Measurements from ENCODE around the gene CLDN2.

Gene CLDN2

GRCh38 chrX:106928227-106928626, 8.0 kb downstream of the CLDN2 start:
- CTCF ChIA-PET: no interaction called here

GRCh38 chrX:106931831-106932491, 11.8 kb downstream of the CLDN2 start:
- POLR2A ChIA-PET: no interaction called here
- TF ChIP-seq ZNF341 (tag by site-specific recombination; IDR thresholded peaks at IDR 0.05; ENCODE audit: low read depth): no peak
- TF ChIP-seq ZNF610 (tag by site-specific recombination; IDR thresholded peaks at IDR 0.05; ENCODE audit: borderline replicate concordance): no peak
- TF ChIP-seq ZSCAN5A (tag by site-specific recombination; IDR thresholded peaks at IDR 0.05): no peak
- TF ChIP-seq, protein P1, sequence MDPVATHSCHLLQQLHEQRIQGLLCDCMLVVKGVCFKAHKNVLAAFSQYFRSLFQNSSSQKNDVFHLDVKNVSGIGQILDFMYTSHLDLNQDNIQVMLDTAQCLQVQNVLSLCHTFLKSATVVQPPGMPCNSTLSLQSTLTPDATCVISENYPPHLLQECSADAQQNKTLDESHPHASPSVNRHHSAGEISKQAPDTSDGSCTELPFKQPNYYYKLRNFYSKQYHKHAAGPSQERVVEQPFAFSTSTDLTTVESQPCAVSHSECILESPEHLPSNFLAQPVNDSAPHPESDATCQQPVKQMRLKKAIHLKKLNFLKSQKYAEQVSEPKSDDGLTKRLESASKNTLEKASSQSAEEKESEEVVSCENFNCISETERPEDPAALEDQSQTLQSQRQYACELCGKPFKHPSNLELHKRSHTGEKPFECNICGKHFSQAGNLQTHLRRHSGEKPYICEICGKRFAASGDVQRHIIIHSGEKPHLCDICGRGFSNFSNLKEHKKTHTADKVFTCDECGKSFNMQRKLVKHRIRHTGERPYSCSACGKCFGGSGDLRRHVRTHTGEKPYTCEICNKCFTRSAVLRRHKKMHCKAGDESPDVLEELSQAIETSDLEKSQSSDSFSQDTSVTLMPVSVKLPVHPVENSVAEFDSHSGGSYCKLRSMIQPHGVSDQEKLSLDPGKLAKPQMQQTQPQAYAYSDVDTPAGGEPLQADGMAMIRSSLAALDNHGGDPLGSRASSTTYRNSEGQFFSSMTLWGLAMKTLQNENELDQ (tag by site-specific recombination; IDR thresholded peaks at IDR 0.05; ENCODE audit: low read depth): no peak
- TF ChIP-seq ZNF837 (tag by site-specific recombination; IDR thresholded peaks at IDR 0.05): no peak
- TF ChIP-seq MYNN (tag by site-specific recombination; IDR thresholded peaks at IDR 0.05; ENCODE audit: borderline replicate concordance): no peak
- no peak for TF ChIP-seq ZNF302 (tag by site-specific recombination; IDR thresholded peaks at IDR 0.05; ENCODE audit: low read depth)
- no peak for TF ChIP-seq ZNF266 (tag by site-specific recombination; IDR thresholded peaks at IDR 0.05; ENCODE audit: low read depth)
- TF ChIP-seq HIC1 (tag by site-specific recombination; IDR thresholded peaks at IDR 0.05): no peak
- TF ChIP-seq ZNF138 (tag by site-specific recombination; IDR thresholded peaks at IDR 0.05; ENCODE audit: borderline replicate concordance): no peak
- TF ChIP-seq ZNF426 (tag by site-specific recombination; IDR thresholded peaks at IDR 0.05): no peak
- TF ChIP-seq PRDM1 (tag by site-specific recombination; IDR thresholded peaks at IDR 0.05): no peak
- no peak for TF ChIP-seq ZNF777 (tag by site-specific recombination; IDR thresholded peaks at IDR 0.05; ENCODE audit: borderline replicate concordance)
- no peak for TF ChIP-seq ZNF626 (tag by site-specific recombination; IDR thresholded peaks at IDR 0.05)
- Histone ChIP-seq H3K27ac (ENCODE audit: extremely low read depth, low read depth, low read length) (no peak overlapping the region), H3K36me3 (ENCODE audit: control insufficient read depth in 2 of 2, insufficient read depth in 1 of 2, low read length in 2 of 2) (peaks cover 0 to 9% of the 10 kb centered on the region in 2 experiments; a peak in 1 of 3 replicates), H3K4me3 (ENCODE audit: low read depth, low read length) (no peak overlapping the region), H3K4me1 (ENCODE audit: control insufficient read depth, insufficient read depth, low read length) (no peaks in the 10 kb centered on the region), H3K9me3 (ENCODE audit: control insufficient read depth, insufficient read depth, low read depth, low read length) (no peaks in the 10 kb centered on the region)
- CTCF ChIA-PET: interaction anchor here (0.5 to 2.6 kb wide), 4 partner anchors 26 to 84 kb away, joined by 3 to 7 read pairs (median 4); no protein-coding TSS in a partner anchor

More at GRCh38 chrX:106928227-106928626, 8.0 kb downstream of the CLDN2 start:
- Histone ChIP-seq H3K4me1 (ENCODE audit: control insufficient read depth, insufficient read depth, low read length) (no peaks in the 10 kb centered on the region), H3K36me3 (ENCODE audit: control insufficient read depth in 2 of 2, insufficient read depth in 1 of 2, low read length in 2 of 2) (no peaks in the 10 kb centered on the region), H3K4me3 (ENCODE audit: low read depth, low read length) (no peak overlapping the region), H3K9me3 (ENCODE audit: control insufficient read depth, insufficient read depth, low read depth, low read length) (no peaks in the 10 kb centered on the region), H3K27ac (ENCODE audit: extremely low read depth, low read depth, low read length) (no peak overlapping the region)
- POLR2A ChIA-PET: no interaction called here
- TF ChIP-seq ZNF2 (tag by site-specific recombination; IDR thresholded peaks at IDR 0.05) (no peak), ZNF157 (tag by site-specific recombination; IDR thresholded peaks at IDR 0.05) (no peak), ZNF16 (tag by site-specific recombination; IDR thresholded peaks at IDR 0.05; ENCODE audit: low read depth) (no peak), ZNF274 (IDR thresholded peaks at IDR 0.05; ENCODE audit: low read length) (no peak), ZNF274 (tag by site-specific recombination; IDR thresholded peaks at IDR 0.05; ENCODE audit: borderline replicate concordance) (no peak), ZNF701 (tag by site-specific recombination; IDR thresholded peaks at IDR 0.05) (no peak), ZNF24 (tag by site-specific recombination; IDR thresholded peaks at IDR 0.05) (no peak), REST (tag by site-specific recombination; IDR thresholded peaks at IDR 0.05) (no peak), HOXC10 (CRISPR knock-in tag; IDR thresholded peaks at IDR 0.05) (no peak)
